NCI-H1092 (cell line): ENCODE results near the gene THUMPD2.
A peak's percentile ranks its signal among the peaks of the same experiment; 100 is the strongest.
"Not testable (repeated sequence)": the region's sequence is repeated elsewhere in the genome, so short reads cannot be mapped to it uniquely, and the experiment has no call there.

Experiments used
- DNase-seq: peaks from one replicate; lab custom pipeline; 2025; lab: John Stamatoyannopoulos, UW

Gene THUMPD2

GRCh38 chr2:39778775-39779340, at the start of gene THUMPD2:
Gene THUMPD2, minus strand, starts transcription at chr2:39779258. Its CDS starts 19 bp downstream, at chr2:39779239.
- peak; percentile 56 for DNase-seq

- no peak for DNase-seq
Observed at GRCh38 chr2:39821871-39822270, 42.8 kb upstream of the THUMPD2 start.

- no peak for DNase-seq
Observed at GRCh38 chr2:39816845-39817244, 37.8 kb upstream of the THUMPD2 start.

GRCh38 chr2:39816428-39816827, 37.4 kb upstream of the THUMPD2 start:
- DNase-seq, result no peak

- no peak for DNase-seq
Observed at GRCh38 chr2:39805936-39806608, 27.0 kb upstream of the THUMPD2 start.

- DNase-seq, result no peak
Observed at GRCh38 chr2:39803839-39804238, 24.8 kb upstream of the THUMPD2 start.

- no peak for DNase-seq
Observed at GRCh38 chr2:39800752-39801151, 21.7 kb upstream of the THUMPD2 start.

- no peak for DNase-seq
Observed at GRCh38 chr2:39796134-39796533, 17.1 kb upstream of the THUMPD2 start.

GRCh38 chr2:39790216-39790818, 11.3 kb upstream of the THUMPD2 start:
- DNase-seq, result not testable (repeated sequence)

GRCh38 chr2:39787950-39788349, 8.9 kb upstream of the THUMPD2 start:
- no peak for DNase-seq

- DNase-seq, result no peak
Observed at GRCh38 chr2:39786761-39787522, 7.9 kb upstream of the THUMPD2 start.

- DNase-seq, result no peak
Observed at GRCh38 chr2:39782591-39782990, 3.5 kb upstream of the THUMPD2 start.

- no peak for DNase-seq
Observed at GRCh38 chr2:39781697-39782096, 2.6 kb upstream of the THUMPD2 start.

- DNase-seq, result no peak
Observed at GRCh38 chr2:39780825-39781600, 2.0 kb upstream of the THUMPD2 start.

GRCh38 chr2:39779927-39780326, 869 bp upstream of the THUMPD2 start:
- DNase-seq, result no peak

- no peak for DNase-seq
Observed at GRCh38 chr2:39779341-39779851, 338 bp upstream of the THUMPD2 start.

GRCh38 chr2:39778233-39778632, 825 bp downstream of the THUMPD2 start:
- no peak for DNase-seq

- no peak for DNase-seq
Observed at GRCh38 chr2:39772812-39773152, 6.3 kb downstream of the THUMPD2 start.

- no peak for DNase-seq
Observed at GRCh38 chr2:39772086-39772811, 6.8 kb downstream of the THUMPD2 start.

- no peak for DNase-seq
Observed at GRCh38 chr2:39762448-39762847, 16.6 kb downstream of the THUMPD2 start.

- no peak for DNase-seq
Observed at GRCh38 chr2:39757156-39757555, 21.9 kb downstream of the THUMPD2 start.
